ENCODE data around the gene ARPC4. TPM values are rescaled to one million over a fixed set of nuclear protein-coding genes. Genes with fewer than 3 reads are reported as not detected.
A peak's percentile ranks its signal among the peaks of the same experiment; 100 is the strongest.

Gene ARPC4
- total and polyA plus RNA-seq, 7 experiments from 2014 or later: 128 to 273 (median 183) TPM

DNA sequence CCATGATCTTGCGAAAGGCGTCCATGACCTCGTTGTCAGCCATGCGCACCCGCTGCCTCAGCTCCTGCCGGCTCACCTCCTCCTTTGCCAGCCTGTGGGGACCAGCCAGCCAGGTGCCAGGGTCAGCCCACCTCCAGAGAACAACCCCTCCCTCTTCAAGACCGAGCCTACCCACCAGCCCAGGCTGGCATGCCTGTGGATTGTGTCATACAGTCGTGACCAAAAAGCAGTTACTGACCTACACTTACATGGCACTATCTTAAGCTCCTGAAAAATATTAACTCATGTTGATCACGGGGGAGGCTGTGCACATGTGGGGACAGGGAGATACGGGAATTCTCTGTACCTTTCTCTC, 12.4 kb upstream of the ARPC4 start:
- Mint-ChIP-seq H3K27ac (peak overlapping the region in 8 of 9 donors; percentile 67 to 90 (median 76)), H3K27me3 (no peaks in the 10 kb centered on the region), H3K36me3 (peaks cover 4 to 29% (median 15%) of the 10 kb centered on the region in 5 donors), H3K4me1 (peaks cover 43 to 64% (median 55%) of the 10 kb centered on the region in 7 donors), H3K4me3 (peak overlapping the region in 9 of 10 donors; percentile 41 to 82 (median 73)), H3K9me3 (no peaks in the 10 kb centered on the region)
- DNase-seq (peak in 1 of 9 donors; percentile 36), ATAC-seq (no peak)
- Histone ChIP-seq H3K27ac (ENCODE audit: low read depth, low read length) (peak overlapping the region; percentile 5), H3K27me3 (ENCODE audit: control insufficient read depth in 2 of 2, insufficient read depth in 2 of 2, low read length in 2 of 2) (no peaks in the 10 kb centered on the region), H3K4me1 (ENCODE audit: control insufficient read depth in 2 of 2, insufficient read depth in 2 of 2, low read length in 2 of 2) (peaks cover 33 to 39% of the 10 kb centered on the region in 2 donors), H3K9me3 (ENCODE audit: control insufficient read depth in 2 of 3, low read length in 3 of 3) (no peaks in the 10 kb centered on the region), H3K36me3 (ENCODE audit: control insufficient read depth in 2 of 3, insufficient read depth in 3 of 3, low read length in 3 of 3) (peaks cover 0 to 34% (median 5%) of the 10 kb centered on the region in 3 experiments), H3K4me3 (ENCODE audit: low read length) (no peak overlapping the region)
- intact Hi-C loops (cut with micrococcal nuclease): loop anchor here in 1 of 2 donors (1.0 kb wide), 1 partner anchor 12 kb away; the partner anchor contains the start of gene TADA3
- POLR2A ChIA-PET: interaction anchor here (1.0 to 1.6 kb wide), 5 partner anchors 10 to 152 kb away, joined by 3 to 8 read pairs (median 4); partner anchors contain the start of genes ARPC4, CAMK1 and TADA3
- CTCF ChIA-PET: interaction anchor here (1.4 to 1.6 kb wide), 2 partner anchors 15 to 151 kb away, joined by 3 read pairs; no protein-coding TSS in a partner anchor

DNA sequence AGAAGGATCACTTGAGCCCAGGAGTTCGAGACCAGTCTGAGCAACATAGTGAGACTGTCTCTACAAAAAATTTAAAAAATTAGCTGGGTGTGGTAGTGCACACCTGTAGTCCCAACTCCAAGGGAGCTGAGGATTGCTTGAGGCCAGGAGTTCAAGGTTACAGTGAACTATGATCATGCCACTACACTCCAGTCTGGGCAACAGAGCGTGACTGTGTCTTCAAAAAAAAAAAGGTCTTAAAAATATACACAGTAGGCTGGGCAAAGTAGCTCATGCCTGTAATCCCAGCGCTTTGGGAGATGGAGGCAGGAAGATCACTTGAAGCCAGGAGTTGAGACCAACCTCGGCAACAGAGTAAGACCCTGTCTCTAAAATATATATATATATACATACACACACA, 12.0 kb upstream of the ARPC4 start:
- Histone ChIP-seq H3K36me3 (ENCODE audit: control insufficient read depth in 2 of 3, insufficient read depth in 3 of 3, low read length in 3 of 3) (peaks cover 0 to 39% (median 8%) of the 10 kb centered on the region in 3 experiments), H3K4me3 (ENCODE audit: low read length) (no peak overlapping the region), H3K27me3 (ENCODE audit: control insufficient read depth in 2 of 2, insufficient read depth in 2 of 2, low read length in 2 of 2) (no peaks in the 10 kb centered on the region), H3K4me1 (ENCODE audit: control insufficient read depth in 2 of 2, insufficient read depth in 2 of 2, low read length in 2 of 2) (peaks cover 33 to 39% of the 10 kb centered on the region in 2 donors), H3K9me3 (ENCODE audit: control insufficient read depth in 2 of 3, low read length in 3 of 3) (no peaks in the 10 kb centered on the region), H3K27ac (ENCODE audit: low read depth, low read length) (no peak overlapping the region)
- intact Hi-C loops (cut with micrococcal nuclease): loop anchor here in 1 of 2 donors (1.0 kb wide), 1 partner anchor 11 kb away; the partner anchor contains the start of gene TADA3
- ATAC-seq (no peak), DNase-seq (no peak)
- ChIA-PET POLR2A (interaction anchor here (1.0 to 1.8 kb wide), 5 partner anchors 11 to 152 kb away, joined by 3 to 4 read pairs (median 4); partner anchors contain the start of genes ARPC4, CAMK1 and TADA3), CTCF (interaction anchor here (1.4 to 1.6 kb wide), 2 partner anchors 15 to 150 kb away, joined by 3 read pairs; no protein-coding TSS in a partner anchor)
- Mint-ChIP-seq H3K27me3 (no peaks in the 10 kb centered on the region), H3K27ac (peak overlapping the region in 6 of 9 donors; percentile 67 to 90 (median 80)), H3K4me3 (peak overlapping the region in 8 of 10 donors; percentile 41 to 82 (median 74)), H3K4me1 (peaks cover 43 to 65% (median 57%) of the 10 kb centered on the region in 7 donors), H3K9me3 (no peaks in the 10 kb centered on the region), H3K36me3 (peaks cover 4 to 31% (median 18%) of the 10 kb centered on the region in 5 donors)

DNA sequence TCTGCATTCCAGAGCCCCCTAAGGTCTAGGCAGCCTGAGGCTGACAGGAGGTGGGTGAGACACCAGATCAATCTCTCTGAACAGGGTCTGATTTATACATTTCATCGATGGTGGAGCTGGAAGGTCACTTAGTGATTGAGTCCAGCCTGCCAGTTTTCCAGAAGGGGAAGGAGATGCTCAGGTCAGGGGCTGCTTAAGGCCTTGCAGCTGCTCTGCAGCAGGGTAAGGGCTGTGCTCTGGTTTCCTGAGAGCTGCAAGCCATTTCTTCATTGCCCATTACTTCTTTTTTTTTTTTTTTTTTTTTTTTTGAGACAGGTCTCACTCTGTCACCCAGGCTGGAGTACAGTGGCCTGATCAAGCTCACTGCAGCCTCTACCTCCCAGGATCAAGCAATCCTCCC, 11.3 kb upstream of the ARPC4 start:
- H3K27ac Mint-ChIP-seq: peak overlapping the region in 2 of 9 donors; percentile 58 to 81
- intact Hi-C loops (cut with micrococcal nuclease): no loop called here

DNA sequence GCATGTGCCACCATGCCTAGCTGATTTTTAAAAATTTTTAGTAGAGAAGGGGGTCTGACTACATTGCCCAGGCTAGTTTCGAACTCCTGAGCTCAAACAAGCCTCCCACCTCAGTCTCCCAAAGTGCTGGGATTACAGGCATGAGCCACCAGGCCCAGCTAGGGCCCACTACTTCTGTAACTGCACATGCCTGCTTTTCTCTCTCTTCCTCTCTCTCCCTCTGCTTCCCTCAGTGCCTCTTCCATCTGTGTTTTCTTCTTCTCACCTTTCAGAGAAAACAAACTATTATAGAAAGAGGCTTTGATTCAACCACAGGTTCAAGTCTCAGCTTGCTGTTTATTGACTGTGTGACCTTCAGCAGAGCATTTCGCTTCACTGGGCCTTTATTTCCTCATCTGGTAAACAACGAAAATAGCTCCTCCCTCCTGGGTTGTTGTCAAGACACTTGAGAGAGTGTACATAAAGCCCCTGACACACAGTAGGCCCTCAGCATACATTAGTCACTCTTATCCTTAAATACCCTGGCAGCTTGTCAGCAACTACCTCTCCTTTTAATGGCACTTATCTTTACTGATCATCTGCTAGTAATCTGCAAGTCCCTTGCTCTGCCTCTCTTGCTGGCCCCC, 10.8 kb upstream of the ARPC4 start:
- intact Hi-C loops (cut with micrococcal nuclease): loop anchor here in 1 of 2 donors (1.0 to 2.0 kb wide), 3 partner anchors 151 to 505 kb away; partner anchors contain the start of gene CRELD1
- Histone ChIP-seq H3K4me3 (ENCODE audit: low read length) (no peak overlapping the region), H3K27ac (ENCODE audit: low read depth, low read length) (no peak overlapping the region), H3K4me1 (ENCODE audit: control insufficient read depth in 2 of 2, insufficient read depth in 2 of 2, low read length in 2 of 2) (peaks cover 33 to 39% of the 10 kb centered on the region in 2 donors), H3K9me3 (ENCODE audit: control insufficient read depth in 2 of 3, low read length in 3 of 3) (no peaks in the 10 kb centered on the region), H3K36me3 (ENCODE audit: control insufficient read depth in 2 of 3, insufficient read depth in 3 of 3, low read length in 3 of 3) (peaks cover 0 to 50% (median 11%) of the 10 kb centered on the region in 3 experiments), H3K27me3 (ENCODE audit: control insufficient read depth in 2 of 2, insufficient read depth in 2 of 2, low read length in 2 of 2) (no peaks in the 10 kb centered on the region)
- POLR2A ChIA-PET: interaction anchor here (0.6 to 1.8 kb wide), 5 partner anchors 10 to 407 kb away, joined by 3 to 6 read pairs (median 4); partner anchors contain the start of genes ARPC4 and TADA3
- peak overlapping the region in 3 of 10 donors; percentile 9 to 19 (median 16) for H3K4me3 Mint-ChIP-seq
- no peak for ATAC-seq
- CTCF ChIA-PET: interaction anchor here (0.6 to 1.2 kb wide), 3 partner anchors 36 to 54 kb away, joined by 3 to 4 read pairs (median 3); no protein-coding TSS in a partner anchor
- H3K9me3 Mint-ChIP-seq: no peaks in the 10 kb centered on the region
- H3K36me3 Mint-ChIP-seq: peaks cover 4 to 40% (median 28%) of the 10 kb centered on the region in 5 donors
- H3K27ac Mint-ChIP-seq: peak overlapping the region in 2 of 9 donors; percentile 39 to 70
- no peaks in the 10 kb centered on the region for H3K27me3 Mint-ChIP-seq
- DNase-seq: no peak
- peaks cover 41 to 66% (median 61%) of the 10 kb centered on the region in 7 donors for H3K4me1 Mint-ChIP-seq

More for the DNA sequence above, 11.3 kb upstream of the ARPC4 start:
- H3K27me3 Mint-ChIP-seq: no peaks in the 10 kb centered on the region
- DNase-seq (no peak), ATAC-seq (no peak)
- H3K9me3 Mint-ChIP-seq: no peaks in the 10 kb centered on the region
- ChIA-PET CTCF (interaction anchor here (0.6 to 0.7 kb wide), 2 partner anchors 48 to 55 kb away, joined by 3 read pairs; no protein-coding TSS in a partner anchor), POLR2A (interaction anchor here (0.6 to 1.8 kb wide), 4 partner anchors 9 to 406 kb away, joined by 3 to 6 read pairs (median 4); partner anchors contain the start of genes ARPC4 and TADA3)
- H3K36me3 Mint-ChIP-seq: peaks cover 4 to 36% (median 24%) of the 10 kb centered on the region in 5 donors
- Histone ChIP-seq H3K27me3 (ENCODE audit: control insufficient read depth in 2 of 2, insufficient read depth in 2 of 2, low read length in 2 of 2) (no peaks in the 10 kb centered on the region), H3K9me3 (ENCODE audit: control insufficient read depth in 2 of 3, low read length in 3 of 3) (no peaks in the 10 kb centered on the region), H3K4me3 (ENCODE audit: low read length) (no peak overlapping the region), H3K27ac (ENCODE audit: low read depth, low read length) (no peak overlapping the region), H3K4me1 (ENCODE audit: control insufficient read depth in 2 of 2, insufficient read depth in 2 of 2, low read length in 2 of 2) (peaks cover 33 to 39% of the 10 kb centered on the region in 2 donors), H3K36me3 (ENCODE audit: control insufficient read depth in 2 of 3, insufficient read depth in 3 of 3, low read length in 3 of 3) (peaks cover 0 to 45% (median 10%) of the 10 kb centered on the region in 3 experiments)
- H3K4me3 Mint-ChIP-seq: peak overlapping the region in 3 of 10 donors; percentile 2 to 77 (median 37)
- H3K4me1 Mint-ChIP-seq: peaks cover 42 to 65% (median 58%) of the 10 kb centered on the region in 7 donors

DNA sequence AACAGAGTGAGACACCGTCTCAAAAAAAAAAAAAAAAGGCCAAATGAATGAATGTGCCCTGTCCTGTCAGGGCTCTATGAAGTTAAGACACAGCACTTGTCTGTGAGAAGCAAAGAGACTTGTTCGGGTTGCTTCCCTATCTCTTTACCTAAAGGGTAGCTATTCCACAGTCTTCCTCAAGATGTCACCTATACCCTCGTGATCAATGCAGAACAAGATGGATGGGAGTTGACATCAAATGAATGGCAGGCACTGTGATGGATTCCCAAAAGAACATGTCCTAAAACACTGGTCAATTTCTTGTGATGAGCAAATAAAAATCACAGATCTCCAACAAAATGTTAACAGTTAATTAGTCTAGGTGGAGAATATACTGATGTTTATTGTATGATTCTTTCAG, 10.1 kb upstream of the ARPC4 start:
- Histone ChIP-seq H3K4me3 (ENCODE audit: low read length) (no peak overlapping the region), H3K36me3 (ENCODE audit: control insufficient read depth in 2 of 3, insufficient read depth in 3 of 3, low read length in 3 of 3) (peaks cover 0 to 57% (median 11%) of the 10 kb centered on the region in 3 experiments), H3K27me3 (ENCODE audit: control insufficient read depth in 2 of 2, insufficient read depth in 2 of 2, low read length in 2 of 2) (no peaks in the 10 kb centered on the region), H3K9me3 (ENCODE audit: control insufficient read depth in 2 of 3, low read length in 3 of 3) (no peaks in the 10 kb centered on the region), H3K4me1 (ENCODE audit: control insufficient read depth in 2 of 2, insufficient read depth in 2 of 2, low read length in 2 of 2) (peaks cover 33 to 42% of the 10 kb centered on the region in 2 donors), H3K27ac (ENCODE audit: low read depth, low read length) (no peak overlapping the region)
- Mint-ChIP-seq H3K4me3 (no peak overlapping the region), H3K27ac (no peak overlapping the region), H3K36me3 (peaks cover 10 to 47% (median 35%) of the 10 kb centered on the region in 5 donors), H3K9me3 (no peaks in the 10 kb centered on the region), H3K4me1 (peaks cover 44 to 67% (median 61%) of the 10 kb centered on the region in 7 donors), H3K27me3 (no peaks in the 10 kb centered on the region)
- intact Hi-C loops (cut with micrococcal nuclease): loop anchor here in 1 of 2 donors (1.0 to 2.0 kb wide), 3 partner anchors 150 to 504 kb away; partner anchors contain the start of gene CRELD1
- ATAC-seq (no peak), DNase-seq (peak in 2 of 9 donors; percentile 19 to 26)
- ChIA-PET CTCF (interaction anchor here (1.0 to 1.2 kb wide), 2 partner anchors 37 to 491 kb away, joined by 3 to 4 read pairs; no protein-coding TSS in a partner anchor), POLR2A (interaction anchor here (1.0 to 1.8 kb wide), 4 partner anchors 10 to 12 kb away, joined by 3 to 6 read pairs (median 4); partner anchors contain the start of genes ARPC4 and TADA3)

DNA sequence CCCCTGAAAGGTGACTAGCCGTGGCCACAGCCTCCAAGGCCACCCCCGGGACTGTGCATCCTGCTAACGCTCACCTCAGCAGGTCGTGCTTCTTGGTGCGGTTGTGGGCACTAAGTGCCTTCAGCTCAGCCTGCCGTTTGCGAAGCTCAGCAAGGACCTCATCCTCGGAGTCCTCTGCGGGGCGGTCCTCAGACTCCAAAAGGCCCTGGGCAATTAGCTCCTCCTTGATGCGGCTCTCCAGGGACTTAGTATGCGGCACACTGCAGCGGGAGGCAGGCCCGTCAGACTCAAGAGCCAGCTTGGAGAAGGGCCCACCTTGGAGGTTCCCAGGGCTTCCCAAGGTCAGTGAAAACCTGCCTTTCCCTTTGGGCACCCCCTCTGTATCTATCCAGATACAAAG, 8.9 kb upstream of the ARPC4 start:
- Histone ChIP-seq H3K4me1 (ENCODE audit: control insufficient read depth in 2 of 2, insufficient read depth in 2 of 2, low read length in 2 of 2) (peaks cover 21 to 32% of the 10 kb centered on the region in 2 donors), H3K27me3 (ENCODE audit: control insufficient read depth in 2 of 2, insufficient read depth in 2 of 2, low read length in 2 of 2) (no peaks in the 10 kb centered on the region), H3K4me3 (ENCODE audit: low read length) (no peak overlapping the region), H3K36me3 (ENCODE audit: control insufficient read depth in 2 of 3, insufficient read depth in 3 of 3, low read length in 3 of 3) (peaks cover 0 to 61% (median 11%) of the 10 kb centered on the region in 3 experiments), H3K27ac (ENCODE audit: low read depth, low read length) (no peak overlapping the region), H3K9me3 (ENCODE audit: control insufficient read depth in 2 of 3, low read length in 3 of 3) (no peaks in the 10 kb centered on the region)
- DNase-seq: no peak
- POLR2A ChIA-PET: no interaction called here
- ATAC-seq: no peak
- Mint-ChIP-seq H3K9me3 (no peaks in the 10 kb centered on the region), H3K36me3 (peaks cover 12 to 47% (median 38%) of the 10 kb centered on the region in 5 donors), H3K4me1 (peaks cover 35 to 60% (median 54%) of the 10 kb centered on the region in 7 donors), H3K4me3 (no peak overlapping the region), H3K27me3 (no peaks in the 10 kb centered on the region), H3K27ac (no peak overlapping the region)
- intact Hi-C loops (cut with micrococcal nuclease): loop anchor here in 1 of 2 donors (2.0 kb wide), 2 partner anchors 149 to 503 kb away; partner anchors contain the start of gene CRELD1
- CTCF ChIA-PET: no interaction called here
